Measurements from ENCODE around the gene CST9L. TPM values are rescaled to one million over a fixed set of nuclear protein-coding genes. Genes with fewer than 3 reads are reported as not detected.

CST9L gene
- total and polyA plus RNA-seq, 11 donors, result not detected

- intact Hi-C loops (cut with DNase I), result loop anchor here (1.0 to 10.0 kb wide), 11 partner anchors 30 to 262 kb away; partner anchors contain the start of genes GZF1 (in 2 of the 10), NXT1 (in 2 of the 10) and CST3 (in 1 of the 10)
- Histone ChIP-seq H3K9me3 (no peaks in the 10 kb centered on the region), H3K4me1 (peaks cover 0 to 13% (median 0%) of the 10 kb centered on the region in 12 donors), H3K27ac (no peak overlapping the region), H3K36me3 (no peaks in the 10 kb centered on the region), H3K27me3 (peaks cover 0 to 8% (median 0%) of the 10 kb centered on the region in 9 donors), H3K4me3 (no peak overlapping the region)
- ATAC-seq (peak; percentile 71 to 95 (median 90)), DNase-seq (peak; percentile 69 to 88 (median 77))
- TF ChIP-seq CTCF (IDR thresholded peaks at IDR 0.05) (peak; percentile 71 to 92 (median 88)), POLR2A (IDR thresholded peaks at IDR 0.05) (no peak)
- WGBS, 4 donors, result 11 to 15% (median 12%) methylated on average over 9 of the region's 9 CpGs
Observed at GRCh38 chr20:23606652-23607049, 38.4 kb upstream of the CST9L start.

- no peak for DNase-seq
- no peak within 1 kb of the TSS for H3K4me3 ChIP-seq
- WGBS, 4 donors, result 54 to 70% (median 60%) methylated on average over 13 to 16 of the region's 16 CpGs
- no peaks in the 10 kb centered on the region for H3K36me3 ChIP-seq
- H3K27ac ChIP-seq, result no peak within 1 kb of the TSS
- H3K4me1 ChIP-seq, result peaks cover 0 to 13% (median 0%) of the 10 kb centered on the region in 12 donors
- peak in 2 of 4 donors; percentile 4 to 5 for ATAC-seq
- H3K27me3 ChIP-seq, result peaks cover 0 to 8% (median 0%) of the 10 kb centered on the region in 9 donors
- no peak for TF ChIP-seq POLR2A (IDR thresholded peaks at IDR 0.05)
- no peak for TF ChIP-seq CTCF (IDR thresholded peaks at IDR 0.05)
- no peaks in the 10 kb centered on the region for H3K9me3 ChIP-seq
- intact Hi-C loops (cut with DNase I), result loop anchor here (1.0 to 10.0 kb wide), 11 partner anchors 31 to 261 kb away; partner anchors contain the start of genes GZF1 (in 2 of the 10), NXT1 (in 2 of the 10) and CST3 (in 1 of the 10)
Observed at GRCh38 chr20:23605867-23606651, 37.8 kb upstream of the CST9L start, which contains the start of gene CST9. Gene CST9, minus strand, starts transcription at chr20:23605917. Its CDS starts 53 bp downstream, at chr20:23605864.

- TF ChIP-seq CTCF (IDR thresholded peaks at IDR 0.05) (no peak), POLR2A (IDR thresholded peaks at IDR 0.05) (no peak)
Observed at GRCh38 chr20:23604306-23604705, 36.0 kb upstream of the CST9L start.

GRCh38 chr20:23603321-23603720 is 35.0 kb upstream of the CST9L start:
- 86 to 100% (median 89%) methylated on average over 2 to 4 of the region's 4 CpGs for WGBS, 4 donors
- intact Hi-C loops (cut with DNase I), result loop anchor here in 4 of 10 donors (10.0 kb wide), 4 partner anchors 61 to 259 kb away; partner anchors contain the start of genes GZF1 (in 1 of the 4) and NXT1 (in 1 of the 4)
- DNase-seq, result no peak
- no peaks in the 10 kb centered on the region for H3K9me3 ChIP-seq
- H3K4me3 ChIP-seq, result no peak overlapping the region
- no peak overlapping the region for H3K27ac ChIP-seq
- H3K36me3 ChIP-seq, result no peaks in the 10 kb centered on the region
- no peak for ATAC-seq
- peaks cover 0 to 8% (median 0%) of the 10 kb centered on the region in 9 donors for H3K27me3 ChIP-seq
- peaks cover 0 to 13% (median 0%) of the 10 kb centered on the region in 12 donors for H3K4me1 ChIP-seq
- no peak for TF ChIP-seq CTCF (IDR thresholded peaks at IDR 0.05)
- TF ChIP-seq POLR2A (IDR thresholded peaks at IDR 0.05), result no peak

More at GRCh38 chr20:23604306-23604705, 36.0 kb upstream of the CST9L start:
- Histone ChIP-seq H3K36me3 (no peaks in the 10 kb centered on the region), H3K9me3 (no peaks in the 10 kb centered on the region), H3K27ac (no peak overlapping the region), H3K4me3 (no peak overlapping the region), H3K4me1 (peaks cover 0 to 13% (median 0%) of the 10 kb centered on the region in 12 donors), H3K27me3 (peaks cover 0 to 8% (median 0%) of the 10 kb centered on the region in 9 donors)
- DNase-seq (no peak), ATAC-seq (no peak)
- intact Hi-C loops (cut with DNase I), result loop anchor here in 4 of 10 donors (10.0 kb wide), 4 partner anchors 60 to 260 kb away; partner anchors contain the start of genes GZF1 (in 1 of the 4) and NXT1 (in 1 of the 4)
- 74 to 90% (median 81%) methylated on average over 1 of the region's 1 CpG for WGBS, 4 donors

Measured in heart left ventricle (tissue), 16 donors.